GM21423 (cell line): ENCODE results near the gene SPAG9.
"Not testable (repeated sequence)": the region's sequence is repeated elsewhere in the genome, so short reads cannot be mapped to it uniquely, and the experiment has no call there.

ENCODE experiments used
- ATAC-seq: cut with Tn5 transposase; IDR thresholded peaks from one replicate; pipeline ENCODE4 v1.9.1; 2021; ENCODE audit warnings: mild to moderate bottlenecking, moderate library complexity; ENCODE audit not compliant: unreplicated experiment

Gene SPAG9

GRCh38 chr17:51097708-51098446, 22.8 kb downstream of the SPAG9 start:
- no peak for ATAC-seq

- ATAC-seq = no peak
Measured at GRCh38 chr17:51091635-51092034, 29.0 kb downstream of the SPAG9 start.

- ATAC-seq = not testable (repeated sequence)
Measured at GRCh38 chr17:51088868-51089267, 31.8 kb downstream of the SPAG9 start.

- ATAC-seq = no peak
Measured at GRCh38 chr17:51088287-51088686, 32.4 kb downstream of the SPAG9 start.

GRCh38 chr17:51087072-51087757, 33.5 kb downstream of the SPAG9 start:
- no peak for ATAC-seq

- no peak for ATAC-seq
Measured at GRCh38 chr17:51085150-51085805, 35.4 kb downstream of the SPAG9 start.

GRCh38 chr17:51083981-51084380, 36.7 kb downstream of the SPAG9 start:
- no peak for ATAC-seq

- not testable (repeated sequence) for ATAC-seq
Measured at GRCh38 chr17:51083364-51083763, 37.3 kb downstream of the SPAG9 start.

- ATAC-seq = no peak
Measured at GRCh38 chr17:51079049-51079448, 41.6 kb downstream of the SPAG9 start.

GRCh38 chr17:51078009-51078592, 42.6 kb downstream of the SPAG9 start:
- ATAC-seq = no peak

GRCh38 chr17:51076821-51077220, 43.8 kb downstream of the SPAG9 start:
- ATAC-seq = no peak

- no peak for ATAC-seq
Measured at GRCh38 chr17:51071556-51071955, 49.1 kb downstream of the SPAG9 start.

- ATAC-seq = no peak
Measured at GRCh38 chr17:51065466-51065865, 55.2 kb downstream of the SPAG9 start.

- ATAC-seq = no peak
Measured at GRCh38 chr17:51064061-51064735, 56.5 kb downstream of the SPAG9 start.

GRCh38 chr17:51060396-51060795, 60.3 kb downstream of the SPAG9 start:
- no peak for ATAC-seq

GRCh38 chr17:51059781-51060180, 60.9 kb downstream of the SPAG9 start:
- no peak for ATAC-seq

GRCh38 chr17:51057534-51057933, 63.1 kb downstream of the SPAG9 start:
- no peak for ATAC-seq

- no peak for ATAC-seq
Measured at GRCh38 chr17:51056813-51057510, 63.7 kb downstream of the SPAG9 start.

GRCh38 chr17:51054748-51055147, 65.9 kb downstream of the SPAG9 start:
- ATAC-seq = no peak

GRCh38 chr17:51052235-51052634, 68.4 kb downstream of the SPAG9 start:
- no peak for ATAC-seq
